CD14-positive monocyte (primary cell): Measurements from ENCODE around the gene TMEM80. TPM values are rescaled to one million over a fixed set of nuclear protein-coding genes. Genes with fewer than 3 reads are reported as not detected.
A peak's percentile ranks its signal among the peaks of the same experiment; 100 is the strongest.

Source experiments
- DNase-seq, 3 donors: peaks; one replicate each; pipeline ENCODE4 v3.0.0-alpha.2; 2011 to 2022
- H2AFZ ChIP-seq: 2 replicates; pipeline ENCODE4 v1.6.0; 2012; ENCODE audit warnings: mild to moderate bottlenecking, low read depth, low read length, inconsistent platforms; ENCODE audit not compliant: insufficient read depth, poor library complexity, severe bottlenecking
- H3K27ac ChIP-seq, 2 donors: 1 replicate in 1 of 2; 2 replicates in 1 of 2; pipeline ENCODE4 v1.5.1; 2012 to 2013; ENCODE audit warnings: low read length in 2 of 2, control low read depth in 1 of 2, inconsistent platforms in 1 of 2, low read depth in 1 of 2, mild to moderate bottlenecking in 1 of 2
- H3K27me3 ChIP-seq, 2 donors: one replicate each; pipeline versions ENCODE4 v1.6.0 to v1.6.1; 2011 to 2013; ENCODE audit warnings: low read length in 2 of 2; ENCODE audit not compliant: control insufficient read depth in 2 of 2, insufficient read depth in 2 of 2
- H3K36me3 ChIP-seq, 2 donors: replicated peaks in 1 of 2; 1 replicate in 1 of 2; 2 replicates in 1 of 2; pipeline versions ENCODE4 v1.5.1 to v1.6.1; 2012 to 2013; ENCODE audit warnings: low read length in 2 of 2, control low read depth in 1 of 2, inconsistent platforms in 1 of 2, mild to moderate bottlenecking in 1 of 2; ENCODE audit not compliant: insufficient read depth in 2 of 2, control insufficient read depth in 1 of 2
- H3K4me1 ChIP-seq, 2 donors: 1 replicate in 1 of 2; 2 replicates in 1 of 2; pipeline versions ENCODE4 v1.5.1 to v1.6.1; 2012 to 2013; ENCODE audit warnings: low read length in 2 of 2, control low read depth in 1 of 2, inconsistent platforms in 1 of 2, mild to moderate bottlenecking in 1 of 2, moderate library complexity in 1 of 2; ENCODE audit not compliant: insufficient read depth in 2 of 2, control insufficient read depth in 1 of 2
- H3K4me2 ChIP-seq: replicated peaks from 2 replicates; pipeline ENCODE3; 2012; ENCODE audit warnings: low read length, moderate library complexity, mild to moderate bottlenecking; ENCODE audit not compliant: poor library complexity, severe bottlenecking; ENCODE audit errors: extremely low read depth
- H3K4me3 ChIP-seq, 3 experiments: fragments of 200-600 bp in 1 of 3; sonication (generic) in 1 of 3; replicated peaks in 1 of 3; 1 replicate in 2 of 3; 2 replicates in 1 of 3; pipeline ENCODE4 v1.5.1; 2011 to 2013; ENCODE audit warnings: low read length in 3 of 3, mild to moderate bottlenecking in 3 of 3, control low read depth in 2 of 3, low read depth in 2 of 3, inconsistent platforms in 1 of 3, moderate library complexity in 1 of 3
- H3K79me2 ChIP-seq: 2 replicates; pipeline ENCODE4 v1.6.0; 2012; ENCODE audit warnings: mild to moderate bottlenecking, control low read depth, inconsistent platforms, low read length, moderate library complexity; ENCODE audit not compliant: insufficient read depth
- H3K9ac ChIP-seq: 2 replicates; pipeline ENCODE4 v1.6.0; 2017; ENCODE audit warnings: low read length, mild to moderate bottlenecking; ENCODE audit not compliant: insufficient read depth, poor library complexity, severe bottlenecking
- H3K9me3 ChIP-seq, 2 donors: replicated peaks in 1 of 2; 1 replicate in 1 of 2; 2 replicates in 1 of 2; pipeline versions ENCODE4 v1.5.1 to v1.6.1; 2012 to 2013; ENCODE audit warnings: low read length in 2 of 2, control low read depth in 1 of 2; ENCODE audit not compliant: control insufficient read depth in 1 of 2, insufficient read depth in 1 of 2
- H4K20me1 ChIP-seq: 2 replicates; pipeline ENCODE4 v1.6.0; 2012; ENCODE audit warnings: mild to moderate bottlenecking, low read length, control low read depth, moderate library complexity; ENCODE audit not compliant: insufficient read depth
- H3K27ac Mint-ChIP-seq, 7 donors: one replicate each; pipeline ENCODE4 v1.8.0; 2020; ENCODE audit warnings: mild to moderate bottlenecking in 7 of 7, mixed read lengths in 7 of 7, moderate library complexity in 6 of 7, inconsistent platforms in 2 of 7
- H3K27me3 Mint-ChIP-seq, 3 donors: one replicate each; pipeline ENCODE4 v1.8.0; 2021 to 2022; ENCODE audit warnings: low read depth in 3 of 3, mild to moderate bottlenecking in 3 of 3, mixed read lengths in 3 of 3, moderate library complexity in 3 of 3, inconsistent platforms in 1 of 3
- H3K36me3 Mint-ChIP-seq, 2 donors: one replicate each; pipeline ENCODE4 v1.8.0; 2020; ENCODE audit warnings: mixed read lengths in 2 of 2, inconsistent platforms in 1 of 2, mild to moderate bottlenecking in 1 of 2
- H3K4me1 Mint-ChIP-seq: one replicate; pipeline ENCODE4 v1.8.0; 2020; ENCODE audit warnings: mild to moderate bottlenecking, mixed read lengths
- H3K4me3 Mint-ChIP-seq, 2 donors: one replicate each; pipeline ENCODE4 v1.8.0; 2020; ENCODE audit warnings: mild to moderate bottlenecking in 2 of 2, mixed read lengths in 2 of 2, moderate library complexity in 1 of 2
- H3K9me3 Mint-ChIP-seq, 7 donors: one replicate each; pipeline ENCODE4 v1.8.0; 2020 to 2022; ENCODE audit warnings: mixed read lengths in 7 of 7, mild to moderate bottlenecking in 6 of 7, moderate library complexity in 6 of 7, inconsistent platforms in 2 of 7
- CTCF ChIP-seq: fragments of 200-600 bp; IDR thresholded peaks from one replicate; pipeline ENCODE4 v1.8.0; 2022; ENCODE audit warnings: antibody characterized with exemption, mild to moderate bottlenecking
- WGBS: methylation state at CpG from one replicate; pipeline ENCODE4 v1.1.5; 2013; ENCODE audit warnings: missing lambda C conversion rate; ENCODE audit not compliant: insufficient coverage; 5-methylcytosine and 5-hydroxymethylcytosine counted together
- intact Hi-C, 2 donors: fragments of 100-400 bp; cut with micrococcal nuclease; formaldehyde crosslinking; loops; one replicate each; pipeline versions ENCODE4 v1.15.0 to v1.15.1; 2023
- polyA plus RNA-seq, 3 donors: library from polyadenylated mRNA; depleted of rRNA in 1 of 3; unstranded in 2 of 3; stranded (reverse) in 1 of 3; fragments of 300-500 nt in 2 of 3; fragments of >200 nt in 1 of 3; fragmentation: Illumina TruSeq in 2 of 3; gene quantifications; 1 replicate in 2 of 3; 2 replicates in 1 of 3; pipeline ENCODE4 v1.2.3, GENCODE V29; 2012 to 2021

Gene TMEM80
- polyA plus RNA-seq, 3 donors = 31.6 to 69.4 (median 37.3) TPM

DNA sequence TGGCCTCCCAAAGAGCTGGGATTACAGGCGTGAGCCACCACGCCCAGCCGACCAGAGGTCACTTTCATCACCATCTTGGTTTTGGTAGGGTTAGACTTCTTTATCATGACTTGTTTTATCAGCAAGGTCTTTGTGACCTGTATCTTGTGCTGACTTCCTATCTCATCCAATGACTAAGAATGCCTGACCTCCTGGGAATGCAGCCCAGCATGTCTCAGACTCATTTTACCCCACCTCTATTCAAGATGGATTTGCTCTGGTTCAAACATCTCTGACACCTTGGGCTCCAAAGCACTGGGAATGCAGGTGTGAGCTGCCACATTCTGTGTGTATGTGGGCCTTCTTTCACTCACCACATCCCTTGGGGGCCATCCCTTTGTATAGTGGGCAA, 46.5 kb downstream of the TMEM80 start:
- no peaks in the 10 kb centered on the region for H3K36me3 Mint-ChIP-seq
- H3K36me3 ChIP-seq = no peaks in the 10 kb centered on the region
- no peak overlapping the region for H2AFZ ChIP-seq
- H3K9me3 ChIP-seq = no peaks in the 10 kb centered on the region
- intact Hi-C loops = no loop called here
- 100% methylated on average over 3 of the region's 3 CpGs for WGBS
- H3K9me3 Mint-ChIP-seq = no peaks in the 10 kb centered on the region
- peaks cover 24% of the 10 kb centered on the region for H3K4me1 Mint-ChIP-seq
- no peak overlapping the region for H3K4me2 ChIP-seq
- peaks cover 0 to 4% of the 10 kb centered on the region in 2 donors for H3K27me3 ChIP-seq
- no peak overlapping the region for H3K27ac ChIP-seq
- no peak overlapping the region for H3K4me3 Mint-ChIP-seq
- peaks cover 7% of the 10 kb centered on the region for H3K79me2 ChIP-seq
- H4K20me1 ChIP-seq = no peaks in the 10 kb centered on the region
- peaks cover 6 to 17% (median 14%) of the 10 kb centered on the region in 3 donors for H3K27me3 Mint-ChIP-seq
- no peak overlapping the region for H3K4me3 ChIP-seq
- H3K4me1 ChIP-seq = peaks cover 18 to 33% of the 10 kb centered on the region in 2 donors
- H3K27ac Mint-ChIP-seq = peak overlapping the region in 1 of 7 donors; percentile 31
- no peak for DNase-seq
- H3K9ac ChIP-seq = no peak overlapping the region
- TF ChIP-seq CTCF = no peak

DNA sequence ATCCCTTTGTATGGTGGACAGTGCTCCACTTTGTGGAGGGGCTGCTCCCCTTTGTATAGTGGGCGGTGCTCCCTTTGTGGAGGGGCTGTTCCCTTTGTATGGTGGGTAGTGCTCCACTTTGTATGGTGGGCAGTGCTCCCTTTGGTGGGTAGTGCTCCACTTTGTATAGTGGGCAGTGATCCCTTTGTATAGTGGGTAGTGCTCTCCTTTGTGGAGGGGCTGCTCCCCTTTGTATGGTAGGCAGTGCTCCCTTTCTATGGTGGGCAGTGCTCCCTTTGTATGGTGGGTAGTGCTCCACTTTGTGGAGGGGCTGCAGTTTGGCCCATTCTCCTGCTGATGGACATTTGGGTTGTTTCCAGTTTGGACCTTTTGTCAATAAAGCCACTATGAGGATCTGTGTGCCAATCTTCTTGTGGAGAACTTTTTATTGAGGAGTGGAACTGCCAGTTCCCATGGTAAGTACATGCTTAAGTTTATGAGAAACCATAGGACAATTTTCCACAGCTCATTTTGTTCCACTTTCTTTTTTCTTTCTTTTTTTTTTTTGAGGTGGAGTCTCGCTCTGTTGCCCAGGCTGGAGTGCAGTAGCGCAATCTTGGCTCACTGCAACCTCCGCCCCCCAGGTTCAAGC, 47.1 kb downstream of the TMEM80 start:
- H3K27ac ChIP-seq = no peak overlapping the region
- peaks cover 4% of the 10 kb centered on the region for H4K20me1 ChIP-seq
- H3K4me1 Mint-ChIP-seq = peaks cover 18% of the 10 kb centered on the region
- no peak overlapping the region for H2AFZ ChIP-seq
- peaks cover 13 to 32% of the 10 kb centered on the region in 2 donors for H3K4me1 ChIP-seq
- H3K79me2 ChIP-seq = peaks cover 13% of the 10 kb centered on the region
- intact Hi-C loops = no loop called here
- peaks cover 0 to 4% of the 10 kb centered on the region in 2 donors for H3K27me3 ChIP-seq
- no peak for TF ChIP-seq CTCF
- no peak overlapping the region for H3K4me3 Mint-ChIP-seq
- H3K9ac ChIP-seq = no peak overlapping the region
- no peak overlapping the region for H3K4me2 ChIP-seq
- peaks cover 6 to 12% (median 9%) of the 10 kb centered on the region in 3 donors for H3K27me3 Mint-ChIP-seq
- no peaks in the 10 kb centered on the region for H3K9me3 ChIP-seq
- H3K4me3 ChIP-seq = no peak overlapping the region
- H3K9me3 Mint-ChIP-seq = no peaks in the 10 kb centered on the region
- no peak overlapping the region for H3K27ac Mint-ChIP-seq
- H3K36me3 ChIP-seq = no peaks in the 10 kb centered on the region
- no peak for DNase-seq
- H3K36me3 Mint-ChIP-seq = no peaks in the 10 kb centered on the region
- 80% methylated on average over 1 of the region's 4 CpGs for WGBS
